ENCODE results near the gene KCNJ8. TPM values are rescaled to one million over a fixed set of nuclear protein-coding genes. Genes with fewer than 3 reads are reported as not detected.

KCNJ8 gene
- total and polyA plus RNA-seq, 4 donors, result 10.9 to 44.2 (median 27.2) TPM

- Histone ChIP-seq H3K36me3 (ENCODE audit: control insufficient read depth in 4 of 4, insufficient read depth in 3 of 4, low read depth in 1 of 4, low read length in 3 of 4) (peaks cover 0 to 24% (median 11%) of the 10 kb centered on the region in 4 donors), H3K9ac (ENCODE audit: low read depth in 1 of 2, low read length in 2 of 2) (no peak overlapping the region), H3K4me1 (ENCODE audit: control insufficient read depth in 4 of 4, insufficient read depth in 4 of 4, low read length in 3 of 4) (peaks cover 0 to 24% (median 7%) of the 10 kb centered on the region in 4 donors), H3K27ac (ENCODE audit: low read depth in 1 of 2, low read length in 2 of 2) (no peak overlapping the region), H3K27me3 (ENCODE audit: control insufficient read depth in 4 of 4, insufficient read depth in 4 of 4, low read length in 3 of 4) (no peaks in the 10 kb centered on the region), H3K4me3 (ENCODE audit: low read depth in 1 of 3, low read length in 3 of 3) (no peak overlapping the region), H3K9me3 (ENCODE audit: control insufficient read depth in 4 of 4, low read length in 3 of 4) (no peaks in the 10 kb centered on the region)
- DNase-seq (ENCODE audit: low spot score), result no peak
- WGBS, result 81% methylated on average over 2 of the region's 2 CpGs
- TF ChIP-seq HNF4G (IDR thresholded peaks at IDR 0.05) (no peak), ZBTB33 (IDR thresholded peaks at IDR 0.05) (no peak), FOXA2 (IDR thresholded peaks at IDR 0.05) (no peak), YY1 (IDR thresholded peaks at IDR 0.05) (no peak), TAF1 (conservative IDR thresholded peaks at IDR 0.05) (no peak), RAD21 (IDR thresholded peaks at IDR 0.05) (no peak), SP1 (IDR thresholded peaks at IDR 0.05) (no peak), GABPA (IDR thresholded peaks at IDR 0.05 in 1 of 2, conservative IDR thresholded peaks at IDR 0.05 in 1 of 2) (no peak), NR2F2 (IDR thresholded peaks at IDR 0.05) (no peak)
Observed at GRCh38 chr12:21766403-21766802, 8.1 kb downstream of the KCNJ8 start.

GRCh38 chr12:21764950-21765349, 9.6 kb downstream of the KCNJ8 start:
- no peak overlapping the region for H3K9ac ChIP-seq (ENCODE audit: low read depth in 1 of 2, low read length in 2 of 2)
- TF ChIP-seq GABPA (IDR thresholded peaks at IDR 0.05 in 1 of 2, conservative IDR thresholded peaks at IDR 0.05 in 1 of 2), result no peak
- no peak for TF ChIP-seq TAF1 (conservative IDR thresholded peaks at IDR 0.05)
- no peak for TF ChIP-seq EGR1 (IDR thresholded peaks at IDR 0.05; ENCODE audit: low read depth in 2 of 2)
- TF ChIP-seq HNF4G (IDR thresholded peaks at IDR 0.05), result no peak
- no peak for TF ChIP-seq ATF3 (IDR thresholded peaks at IDR 0.05)
- no peak for TF ChIP-seq FOXA2 (IDR thresholded peaks at IDR 0.05)
- TF ChIP-seq REST (IDR thresholded peaks at IDR 0.05), result no peak
- TF ChIP-seq RXRA (IDR thresholded peaks at IDR 0.05), result no peak
- TF ChIP-seq FOXA1 (IDR thresholded peaks at IDR 0.05), result no peak
- TF ChIP-seq ZBTB33 (IDR thresholded peaks at IDR 0.05), result no peak
- TF ChIP-seq RAD21 (IDR thresholded peaks at IDR 0.05), result no peak
- TF ChIP-seq YY1 (IDR thresholded peaks at IDR 0.05), result no peak
- TF ChIP-seq NR2F2 (IDR thresholded peaks at IDR 0.05), result no peak
- TF ChIP-seq JUND (IDR thresholded peaks at IDR 0.05), result no peak
- no peak for TF ChIP-seq SP1 (IDR thresholded peaks at IDR 0.05)
- TF ChIP-seq MAX (IDR thresholded peaks at IDR 0.05), result no peak
- no peak for TF ChIP-seq CTCF (IDR thresholded peaks at IDR 0.05; ENCODE audit: low read depth, low read length, missing input control)
- TF ChIP-seq HNF4A (conservative IDR thresholded peaks at IDR 0.05), result no peak
- H3K27ac ChIP-seq (ENCODE audit: low read depth in 1 of 2, low read length in 2 of 2), result peak overlapping the region; percentile 73 to 77
- H3K4me3 ChIP-seq (ENCODE audit: low read depth in 1 of 3, low read length in 3 of 3), result no peak overlapping the region
- H3K4me1 ChIP-seq (ENCODE audit: control insufficient read depth in 4 of 4, insufficient read depth in 4 of 4, low read length in 3 of 4), result peaks cover 0 to 24% (median 7%) of the 10 kb centered on the region in 4 donors
- H3K36me3 ChIP-seq (ENCODE audit: control insufficient read depth in 4 of 4, insufficient read depth in 3 of 4, low read depth in 1 of 4, low read length in 3 of 4), result peaks cover 0 to 24% (median 9%) of the 10 kb centered on the region in 4 donors
- WGBS, result 93% methylated on average over 4 of the region's 4 CpGs
- no peaks in the 10 kb centered on the region for H3K27me3 ChIP-seq (ENCODE audit: control insufficient read depth in 4 of 4, insufficient read depth in 4 of 4, low read length in 3 of 4)
- no peak for DNase-seq (ENCODE audit: low spot score)
- no peaks in the 10 kb centered on the region for H3K9me3 ChIP-seq (ENCODE audit: control insufficient read depth in 4 of 4, low read length in 3 of 4)
